K562 (cell line): Measurements from ENCODE around the gene ERVK3-1. TPM values are rescaled to one million over a fixed set of nuclear protein-coding genes. Genes with fewer than 3 reads are reported as not detected.

Source experiments
- KAT8 ChIP-seq: fragments of 450-650 bp; IDR thresholded peaks from 2 replicates; pipeline ENCODE4 v1.6.1; 2016; ENCODE audit warnings: low read depth, mild to moderate bottlenecking
- MAZ ChIP-seq, 2 experiments: fragments of 450-650 bp in 1 of 2; sonication (generic) in 1 of 2; formaldehyde crosslinking; IDR thresholded peaks in 1 of 2; conservative IDR thresholded peaks in 1 of 2; 2 replicates each; pipeline versions ENCODE4 v1.4.0 to v1.5.0; 2020; ENCODE audit warnings: mild to moderate bottlenecking in 1 of 2, missing genetic modification reagents in 1 of 2
- SMARCE1 ChIP-seq: fragments of 450-650 bp; IDR thresholded peaks from 2 replicates; pipeline ENCODE4 v1.7.1; 2016; ENCODE audit warnings: mild to moderate bottlenecking
- ZFP36 ChIP-seq: fragments of 150-350 bp; IDR thresholded peaks from 2 replicates; pipeline ENCODE4 v1.6.1; 2018; ENCODE audit warnings: low read length, low read depth; ENCODE audit not compliant: partially characterized antibody
- ZNF165 ChIP-seq: fragments of 250-450 bp; sonication (Bioruptor Pico); IDR thresholded peaks from 2 replicates; pipeline ENCODE4 v1.4.0; 2020; ENCODE audit warnings: borderline replicate concordance
- ZNF175 ChIP-seq: fragments of 200-800 bp; sonication (Bioruptor generic); IDR thresholded peaks from 2 replicates; pipeline ENCODE4 v1.6.1; 2016; ENCODE audit warnings: low read depth, mild to moderate bottlenecking, missing genetic modification characterization, missing compliant biosample characterization
- ZNF212 ChIP-seq: fragments of 450-650 bp; formaldehyde crosslinking; IDR thresholded peaks from 2 replicates; pipeline ENCODE4 v1.4.0; 2020; ENCODE audit warnings: mild to moderate bottlenecking
- polyA plus RNA-seq, 8 experiments: library from polyadenylated mRNA; depleted of rRNA in 4 of 8; stranded (reverse) in 5 of 8; unstranded in 3 of 8; fragments of >200 nt; fragmentation: Nextera tagmentation in 2 of 8; fragmentation: Illumina TruSeq in 1 of 8; extraction: Ambion mirVana in 2 of 8; extraction: Trizol in 1 of 8; gene quantifications; 2 replicates each; pipeline versions ENCODE4 v1.2.1 to v1.2.3, GENCODE V29; 2011 to 2014; ENCODE audit warnings: inconsistent platforms in 1 of 8, missing spikeins in 1 of 8
- total RNA-seq, 7 experiments: library from RNA; depleted of rRNA in 6 of 7; stranded (reverse); fragments of >200 nt in 6 of 7; fragmentation: Illumina TruSeq in 2 of 7; extraction: Trizol in 2 of 7; gene quantifications; 2 replicates each; pipeline versions ENCODE4 v1.2.1 to v1.2.3, GENCODE V29; 2011 to 2021; ENCODE audit warnings: low replicate concordance in 1 of 7
- TF ChIP-seq, protein P1 (sequence below), 2 experiments: fragments of 150-350 bp in 1 of 2; IDR thresholded peaks; 2 replicates each; pipeline ENCODE4 v1.6.1; 2012 to 2016; ENCODE audit warnings: low read depth in 2 of 2, low read length in 2 of 2, mild to moderate bottlenecking in 1 of 2, moderate library complexity in 1 of 2
- TF ChIP-seq, protein P2 (sequence below), 3 experiments: fragments of 200-800 bp in 1 of 3; sonication (Bioruptor generic) in 1 of 3; sonication (generic) in 1 of 3; formaldehyde crosslinking in 1 of 3; IDR thresholded peaks; 2 replicates each; pipeline versions ENCODE4 v1.6.1 to v1.8.0; 2016 to 2022; ENCODE audit warnings: mild to moderate bottlenecking in 2 of 3, missing compliant biosample characterization in 2 of 3, missing genetic modification characterization in 2 of 3, missing genetic modification reagents in 1 of 3
- TF ChIP-seq, protein P3 (sequence below): fragments of 450-650 bp; formaldehyde crosslinking; IDR thresholded peaks from 2 replicates; pipeline ENCODE4 v1.4.0; 2020; ENCODE audit warnings: mild to moderate bottlenecking, moderate library complexity
- TF ChIP-seq, protein P4 (sequence below): sonication (generic); formaldehyde crosslinking; IDR thresholded peaks from 2 replicates; pipeline ENCODE4 v1.8.1; 2022; ENCODE audit warnings: missing genetic modification reagents
- TF ChIP-seq, protein P5 (sequence below): fragments of 200-800 bp; sonication (Bioruptor generic); IDR thresholded peaks from 2 replicates; pipeline ENCODE4 v1.6.1; 2016; ENCODE audit warnings: missing genetic modification characterization, missing compliant biosample characterization

Gene ERVK3-1
- total and polyA plus RNA-seq, 9 of the 15 experiments (the other 6 are each of a cell fraction or from before 2014, with no cell fraction given), result 87.6 to 299 (median 119) TPM

DNA sequence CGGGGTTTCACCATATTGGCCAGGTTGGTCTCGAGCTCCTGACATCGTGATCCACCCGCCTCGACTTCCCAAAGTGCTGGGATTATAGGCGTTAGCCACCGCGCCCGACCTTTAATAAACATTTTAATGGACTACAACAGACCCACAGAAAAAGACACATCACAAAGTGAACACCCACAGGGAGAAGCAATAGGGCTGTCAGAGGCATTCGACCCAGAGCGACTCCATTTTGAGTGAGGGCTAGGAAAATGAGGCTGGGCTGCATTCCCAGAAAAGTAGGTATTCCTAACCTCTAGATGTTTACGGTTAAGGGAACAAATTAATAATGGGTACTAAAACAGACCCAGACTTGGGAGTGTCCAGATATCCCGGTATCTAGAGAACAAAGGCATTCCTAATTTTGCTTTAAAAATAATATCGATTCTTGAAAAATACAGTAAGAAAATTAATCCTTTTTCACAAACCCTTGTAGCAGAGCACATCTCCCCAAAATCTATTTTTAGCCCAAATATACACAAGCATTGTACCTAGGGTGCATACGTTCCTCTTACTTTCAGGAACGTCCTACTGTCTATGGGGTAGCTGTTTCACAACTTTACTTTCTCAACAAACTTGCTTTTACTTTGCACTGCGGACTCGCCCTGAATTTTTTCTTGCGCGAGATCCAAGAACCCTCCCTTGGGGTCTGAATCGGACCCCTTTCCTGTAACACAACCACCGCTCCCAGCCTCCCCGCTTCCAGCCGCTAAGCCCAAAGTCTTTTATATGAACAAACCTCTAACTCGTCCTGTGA, 27.2 kb upstream of the ERVK3-1 start (continued):
- TF ChIP-seq, protein P1, sequence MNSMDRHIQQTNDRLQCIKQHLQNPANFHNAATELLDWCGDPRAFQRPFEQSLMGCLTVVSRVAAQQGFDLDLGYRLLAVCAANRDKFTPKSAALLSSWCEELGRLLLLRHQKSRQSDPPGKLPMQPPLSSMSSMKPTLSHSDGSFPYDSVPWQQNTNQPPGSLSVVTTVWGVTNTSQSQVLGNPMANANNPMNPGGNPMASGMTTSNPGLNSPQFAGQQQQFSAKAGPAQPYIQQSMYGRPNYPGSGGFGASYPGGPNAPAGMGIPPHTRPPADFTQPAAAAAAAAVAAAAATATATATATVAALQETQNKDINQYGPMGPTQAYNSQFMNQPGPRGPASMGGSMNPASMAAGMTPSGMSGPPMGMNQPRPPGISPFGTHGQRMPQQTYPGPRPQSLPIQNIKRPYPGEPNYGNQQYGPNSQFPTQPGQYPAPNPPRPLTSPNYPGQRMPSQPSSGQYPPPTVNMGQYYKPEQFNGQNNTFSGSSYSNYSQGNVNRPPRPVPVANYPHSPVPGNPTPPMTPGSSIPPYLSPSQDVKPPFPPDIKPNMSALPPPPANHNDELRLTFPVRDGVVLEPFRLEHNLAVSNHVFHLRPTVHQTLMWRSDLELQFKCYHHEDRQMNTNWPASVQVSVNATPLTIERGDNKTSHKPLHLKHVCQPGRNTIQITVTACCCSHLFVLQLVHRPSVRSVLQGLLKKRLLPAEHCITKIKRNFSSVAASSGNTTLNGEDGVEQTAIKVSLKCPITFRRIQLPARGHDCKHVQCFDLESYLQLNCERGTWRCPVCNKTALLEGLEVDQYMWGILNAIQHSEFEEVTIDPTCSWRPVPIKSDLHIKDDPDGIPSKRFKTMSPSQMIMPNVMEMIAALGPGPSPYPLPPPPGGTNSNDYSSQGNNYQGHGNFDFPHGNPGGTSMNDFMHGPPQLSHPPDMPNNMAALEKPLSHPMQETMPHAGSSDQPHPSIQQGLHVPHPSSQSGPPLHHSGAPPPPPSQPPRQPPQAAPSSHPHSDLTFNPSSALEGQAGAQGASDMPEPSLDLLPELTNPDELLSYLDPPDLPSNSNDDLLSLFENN (IDR thresholded peaks at IDR 0.05; ENCODE audit: low read depth in 2 of 2, low read length in 2 of 2), result no peak
- TF ChIP-seq, protein P2, sequence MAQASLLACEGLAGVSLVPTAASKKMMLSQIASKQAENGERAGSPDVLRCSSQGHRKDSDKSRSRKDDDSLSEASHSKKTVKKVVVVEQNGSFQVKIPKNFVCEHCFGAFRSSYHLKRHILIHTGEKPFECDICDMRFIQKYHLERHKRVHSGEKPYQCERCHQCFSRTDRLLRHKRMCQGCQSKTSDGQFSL (CRISPR knock-in tag; IDR thresholded peaks at IDR 0.05), result no peak
- TF ChIP-seq, protein P2 (tag; IDR thresholded peaks at IDR 0.05), result peak in 1 of 2 experiments; percentile 77; a peak in 2 of 4 replicates
- no peak; a peak in 1 of 4 replicates for TF ChIP-seq MAZ (CRISPR knock-in tag; conservative IDR thresholded peaks at IDR 0.05 in 1 of 2, IDR thresholded peaks at IDR 0.05 in 1 of 2)
- TF ChIP-seq, protein P3, sequence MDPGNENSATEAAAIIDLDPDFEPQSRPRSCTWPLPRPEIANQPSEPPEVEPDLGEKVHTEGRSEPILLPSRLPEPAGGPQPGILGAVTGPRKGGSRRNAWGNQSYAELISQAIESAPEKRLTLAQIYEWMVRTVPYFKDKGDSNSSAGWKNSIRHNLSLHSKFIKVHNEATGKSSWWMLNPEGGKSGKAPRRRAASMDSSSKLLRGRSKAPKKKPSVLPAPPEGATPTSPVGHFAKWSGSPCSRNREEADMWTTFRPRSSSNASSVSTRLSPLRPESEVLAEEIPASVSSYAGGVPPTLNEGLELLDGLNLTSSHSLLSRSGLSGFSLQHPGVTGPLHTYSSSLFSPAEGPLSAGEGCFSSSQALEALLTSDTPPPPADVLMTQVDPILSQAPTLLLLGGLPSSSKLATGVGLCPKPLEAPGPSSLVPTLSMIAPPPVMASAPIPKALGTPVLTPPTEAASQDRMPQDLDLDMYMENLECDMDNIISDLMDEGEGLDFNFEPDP (CRISPR knock-in tag), result no peak
- TF ChIP-seq, protein P4, sequence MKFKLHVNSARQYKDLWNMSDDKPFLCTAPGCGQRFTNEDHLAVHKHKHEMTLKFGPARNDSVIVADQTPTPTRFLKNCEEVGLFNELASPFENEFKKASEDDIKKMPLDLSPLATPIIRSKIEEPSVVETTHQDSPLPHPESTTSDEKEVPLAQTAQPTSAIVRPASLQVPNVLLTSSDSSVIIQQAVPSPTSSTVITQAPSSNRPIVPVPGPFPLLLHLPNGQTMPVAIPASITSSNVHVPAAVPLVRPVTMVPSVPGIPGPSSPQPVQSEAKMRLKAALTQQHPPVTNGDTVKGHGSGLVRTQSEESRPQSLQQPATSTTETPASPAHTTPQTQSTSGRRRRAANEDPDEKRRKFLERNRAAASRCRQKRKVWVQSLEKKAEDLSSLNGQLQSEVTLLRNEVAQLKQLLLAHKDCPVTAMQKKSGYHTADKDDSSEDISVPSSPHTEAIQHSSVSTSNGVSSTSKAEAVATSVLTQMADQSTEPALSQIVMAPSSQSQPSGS (CRISPR knock-in tag), result no peak
- TF ChIP-seq ZNF165 (CRISPR knock-in tag), result no peak
- no peak; the same call in 1 of the 2 replicates for TF ChIP-seq SMARCE1
- no peak for TF ChIP-seq ZFP36
- TF ChIP-seq ZNF212 (CRISPR knock-in tag), result no peak
- TF ChIP-seq, protein P5, sequence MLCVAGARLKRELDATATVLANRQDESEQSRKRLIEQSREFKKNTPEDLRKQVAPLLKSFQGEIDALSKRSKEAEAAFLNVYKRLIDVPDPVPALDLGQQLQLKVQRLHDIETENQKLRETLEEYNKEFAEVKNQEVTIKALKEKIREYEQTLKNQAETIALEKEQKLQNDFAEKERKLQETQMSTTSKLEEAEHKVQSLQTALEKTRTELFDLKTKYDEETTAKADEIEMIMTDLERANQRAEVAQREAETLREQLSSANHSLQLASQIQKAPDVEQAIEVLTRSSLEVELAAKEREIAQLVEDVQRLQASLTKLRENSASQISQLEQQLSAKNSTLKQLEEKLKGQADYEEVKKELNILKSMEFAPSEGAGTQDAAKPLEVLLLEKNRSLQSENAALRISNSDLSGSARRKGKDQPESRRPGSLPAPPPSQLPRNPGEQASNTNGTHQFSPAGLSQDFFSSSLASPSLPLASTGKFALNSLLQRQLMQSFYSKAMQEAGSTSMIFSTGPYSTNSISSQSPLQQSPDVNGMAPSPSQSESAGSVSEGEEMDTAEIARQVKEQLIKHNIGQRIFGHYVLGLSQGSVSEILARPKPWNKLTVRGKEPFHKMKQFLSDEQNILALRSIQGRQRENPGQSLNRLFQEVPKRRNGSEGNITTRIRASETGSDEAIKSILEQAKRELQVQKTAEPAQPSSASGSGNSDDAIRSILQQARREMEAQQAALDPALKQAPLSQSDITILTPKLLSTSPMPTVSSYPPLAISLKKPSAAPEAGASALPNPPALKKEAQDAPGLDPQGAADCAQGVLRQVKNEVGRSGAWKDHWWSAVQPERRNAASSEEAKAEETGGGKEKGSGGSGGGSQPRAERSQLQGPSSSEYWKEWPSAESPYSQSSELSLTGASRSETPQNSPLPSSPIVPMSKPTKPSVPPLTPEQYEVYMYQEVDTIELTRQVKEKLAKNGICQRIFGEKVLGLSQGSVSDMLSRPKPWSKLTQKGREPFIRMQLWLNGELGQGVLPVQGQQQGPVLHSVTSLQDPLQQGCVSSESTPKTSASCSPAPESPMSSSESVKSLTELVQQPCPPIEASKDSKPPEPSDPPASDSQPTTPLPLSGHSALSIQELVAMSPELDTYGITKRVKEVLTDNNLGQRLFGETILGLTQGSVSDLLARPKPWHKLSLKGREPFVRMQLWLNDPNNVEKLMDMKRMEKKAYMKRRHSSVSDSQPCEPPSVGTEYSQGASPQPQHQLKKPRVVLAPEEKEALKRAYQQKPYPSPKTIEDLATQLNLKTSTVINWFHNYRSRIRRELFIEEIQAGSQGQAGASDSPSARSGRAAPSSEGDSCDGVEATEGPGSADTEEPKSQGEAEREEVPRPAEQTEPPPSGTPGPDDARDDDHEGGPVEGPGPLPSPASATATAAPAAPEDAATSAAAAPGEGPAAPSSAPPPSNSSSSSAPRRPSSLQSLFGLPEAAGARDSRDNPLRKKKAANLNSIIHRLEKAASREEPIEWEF (CRISPR knock-in tag), result no peak
- no peak for TF ChIP-seq KAT8
- TF ChIP-seq ZNF175 (CRISPR knock-in tag), result peak; percentile 1; the same call in 1 of the 2 replicates
